Myocyte (in vitro differentiated cells): ENCODE data around the gene LRRC32. TPM values are rescaled to one million over a fixed set of nuclear protein-coding genes. Genes with fewer than 3 reads are reported as not detected.
A peak's percentile ranks its signal among the peaks of the same experiment; 100 is the strongest.
"Not testable (repeated sequence)": the region's sequence is repeated elsewhere in the genome, so short reads cannot be mapped to it uniquely, and the experiment has no call there.

Experiments used
- DNase-seq: peaks from one replicate; pipeline ENCODE4 v3.0.0-alpha.2; 2012; ENCODE audit warnings: low read depth
- total RNA-seq: library from RNA; depleted of rRNA; stranded (reverse); fragments of >200 nt; gene quantifications from 2 replicates; pipeline ENCODE4 v1.2.3, GENCODE V29; 2014

The LRRC32 gene
- total RNA-seq, 1 donor from 2014 or later: 0.16 TPM

- no peak for DNase-seq
These were observed 39.8 kb downstream of the LRRC32 start for GRCh38 chr11:76630600-76631281.

DNA sequence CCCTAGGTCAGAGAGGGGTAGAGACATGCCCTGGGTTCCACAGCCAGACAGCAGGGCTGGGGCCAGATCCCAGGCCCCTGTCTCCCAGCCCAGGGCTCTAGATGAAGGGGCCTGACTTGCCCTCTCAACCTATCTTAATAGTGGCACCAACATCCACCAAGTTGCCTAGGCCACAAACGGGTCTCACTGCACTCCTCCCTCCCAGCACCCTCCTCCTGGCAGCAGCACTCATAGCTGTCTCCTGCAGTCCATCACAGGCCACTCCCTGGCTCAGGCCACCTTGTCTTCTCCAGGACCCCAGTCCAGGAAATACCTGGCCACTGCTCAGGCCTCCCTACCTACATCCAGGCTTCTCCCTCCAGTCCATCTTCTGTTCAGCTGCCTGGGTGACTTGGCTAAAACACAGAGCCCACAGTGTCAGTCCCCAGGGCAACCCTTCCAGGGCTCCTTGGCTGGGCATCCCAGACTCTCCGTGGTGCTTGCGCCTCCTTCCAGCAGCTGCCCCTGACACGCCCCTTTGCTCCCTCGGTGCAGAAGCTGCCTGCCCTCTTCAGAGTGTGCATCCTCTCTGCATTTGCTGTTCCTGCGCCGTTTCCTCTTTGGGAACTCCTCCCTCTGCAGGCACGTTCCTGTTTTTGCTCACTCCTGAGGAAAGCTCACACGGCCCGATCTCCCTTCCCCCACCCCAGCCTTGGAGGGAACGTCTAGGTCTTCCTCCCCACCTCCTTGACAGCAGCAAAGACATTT lies 40.5 kb downstream of the LRRC32 start:
- no peak for DNase-seq

DNA sequence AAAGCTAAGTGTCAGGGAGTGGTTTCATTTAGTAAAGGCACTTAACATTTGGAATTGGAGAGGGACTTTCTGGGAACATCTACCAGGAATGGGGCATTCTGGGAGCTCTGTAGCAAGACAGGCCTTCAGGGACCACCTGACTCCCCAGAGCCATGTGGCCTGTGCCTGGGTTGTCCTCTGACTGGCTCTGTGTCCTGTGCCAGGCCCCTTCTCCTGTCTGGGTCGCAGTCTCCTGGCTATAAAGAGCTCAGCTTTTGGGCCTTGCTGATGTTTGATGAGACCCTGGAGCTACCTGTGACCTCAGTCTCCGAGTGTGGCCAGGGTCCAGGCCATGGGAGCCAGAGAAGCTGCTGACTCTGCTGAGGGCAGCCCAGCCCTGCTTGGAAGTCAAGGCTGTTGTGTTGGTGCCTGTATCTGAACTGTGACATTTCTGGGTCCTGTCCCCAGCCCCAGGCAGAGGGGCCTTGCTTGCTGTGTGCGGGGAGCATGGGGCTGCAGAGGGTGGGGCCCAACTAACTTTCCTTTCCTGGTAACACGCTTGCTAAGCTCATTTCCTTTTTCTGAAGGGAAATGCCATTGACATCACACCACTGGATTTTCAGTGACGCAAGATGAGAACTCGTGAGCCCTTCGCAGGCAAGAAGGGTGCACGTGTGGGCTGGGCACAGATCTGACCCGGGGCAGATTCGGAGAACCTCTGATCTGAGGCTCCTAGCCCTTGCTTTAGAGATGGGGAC lies 41.3 kb downstream of the LRRC32 start:
- no peak for DNase-seq

- DNase-seq: no peak
These were observed 42.1 kb downstream of the LRRC32 start for GRCh38 chr11:76628408-76628947.

- no peak for DNase-seq
These were observed 42.9 kb downstream of the LRRC32 start for GRCh38 chr11:76627606-76628005.

DNA sequence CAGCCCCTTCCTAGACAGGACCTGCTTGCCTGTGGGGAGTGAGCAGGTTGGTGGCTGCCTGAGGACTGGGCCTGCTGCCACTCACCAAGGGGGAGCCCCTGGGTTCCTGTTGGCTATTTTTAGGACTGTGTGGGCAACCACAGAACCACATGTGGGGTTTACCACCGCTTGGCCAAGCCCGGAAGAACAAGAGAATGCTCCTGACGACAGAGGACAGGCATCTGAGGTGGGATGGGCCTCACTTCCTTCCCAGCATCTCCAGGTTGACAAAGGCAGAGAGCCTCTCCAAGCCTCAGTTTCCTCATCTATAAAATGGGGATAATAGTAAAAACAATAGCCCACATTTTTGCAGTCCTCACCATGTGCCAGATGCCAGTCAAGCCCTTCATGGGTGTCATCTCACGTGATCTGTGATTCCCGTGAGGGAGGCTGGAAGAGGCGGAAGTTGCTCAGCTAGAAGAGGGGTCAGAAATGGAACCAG lies 43.6 kb downstream of the LRRC32 start:
- DNase-seq: peak; percentile 95

DNA sequence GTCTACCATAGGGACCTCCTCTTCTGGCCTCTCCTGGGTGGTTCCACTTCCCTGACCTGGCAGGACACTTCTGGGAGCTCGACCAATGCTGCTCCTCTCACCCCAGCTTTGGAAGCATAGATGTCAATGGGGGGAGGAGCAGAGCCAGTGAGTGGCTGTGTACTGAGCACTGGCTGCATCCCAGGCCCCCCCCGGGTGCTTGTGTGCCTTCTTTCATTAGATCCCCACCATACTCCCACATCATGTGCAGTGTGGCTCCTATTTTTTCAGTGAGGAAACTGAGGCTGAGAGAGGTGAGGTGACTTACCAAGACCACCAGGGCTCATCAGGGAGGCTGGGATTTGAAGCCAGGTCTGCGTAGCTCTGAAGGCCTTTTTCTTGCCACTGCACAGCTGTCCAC lies 44.3 kb downstream of the LRRC32 start:
- DNase-seq: no peak

DNA sequence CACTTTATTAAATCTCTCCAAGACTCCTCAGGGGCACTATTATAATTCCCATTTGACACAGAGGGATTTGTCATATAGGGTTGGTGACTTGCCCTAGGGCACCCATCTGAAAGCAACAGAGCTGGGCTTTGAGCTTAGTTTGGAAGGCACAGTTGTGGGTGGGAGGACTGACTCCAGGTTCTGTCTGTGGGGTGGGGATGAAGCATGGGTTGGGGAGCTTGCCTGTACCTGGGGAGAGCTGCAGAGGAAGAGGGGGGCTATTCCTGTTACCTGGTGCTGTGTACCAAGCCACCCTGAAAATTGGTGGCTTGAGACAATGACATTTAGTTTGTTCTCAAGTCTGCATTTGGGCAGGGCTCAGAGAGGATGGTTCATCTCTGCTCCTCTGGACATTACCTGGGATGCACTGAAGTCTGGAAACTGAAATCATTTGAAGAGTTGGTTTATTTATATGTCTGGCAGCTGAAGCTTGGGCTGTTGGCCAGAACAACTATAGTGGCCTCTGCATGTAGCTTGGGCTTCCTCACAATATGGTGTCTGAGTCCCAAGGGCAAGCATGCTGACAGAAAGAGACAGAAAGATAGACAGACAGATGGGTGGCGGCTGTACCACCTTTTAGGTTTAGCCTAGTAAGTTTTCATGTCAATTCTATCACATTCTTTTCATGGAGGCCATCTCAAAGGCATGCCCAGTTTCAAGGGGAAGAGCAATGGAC lies 44.9 kb downstream of the LRRC32 start:
- no peak for DNase-seq

DNA sequence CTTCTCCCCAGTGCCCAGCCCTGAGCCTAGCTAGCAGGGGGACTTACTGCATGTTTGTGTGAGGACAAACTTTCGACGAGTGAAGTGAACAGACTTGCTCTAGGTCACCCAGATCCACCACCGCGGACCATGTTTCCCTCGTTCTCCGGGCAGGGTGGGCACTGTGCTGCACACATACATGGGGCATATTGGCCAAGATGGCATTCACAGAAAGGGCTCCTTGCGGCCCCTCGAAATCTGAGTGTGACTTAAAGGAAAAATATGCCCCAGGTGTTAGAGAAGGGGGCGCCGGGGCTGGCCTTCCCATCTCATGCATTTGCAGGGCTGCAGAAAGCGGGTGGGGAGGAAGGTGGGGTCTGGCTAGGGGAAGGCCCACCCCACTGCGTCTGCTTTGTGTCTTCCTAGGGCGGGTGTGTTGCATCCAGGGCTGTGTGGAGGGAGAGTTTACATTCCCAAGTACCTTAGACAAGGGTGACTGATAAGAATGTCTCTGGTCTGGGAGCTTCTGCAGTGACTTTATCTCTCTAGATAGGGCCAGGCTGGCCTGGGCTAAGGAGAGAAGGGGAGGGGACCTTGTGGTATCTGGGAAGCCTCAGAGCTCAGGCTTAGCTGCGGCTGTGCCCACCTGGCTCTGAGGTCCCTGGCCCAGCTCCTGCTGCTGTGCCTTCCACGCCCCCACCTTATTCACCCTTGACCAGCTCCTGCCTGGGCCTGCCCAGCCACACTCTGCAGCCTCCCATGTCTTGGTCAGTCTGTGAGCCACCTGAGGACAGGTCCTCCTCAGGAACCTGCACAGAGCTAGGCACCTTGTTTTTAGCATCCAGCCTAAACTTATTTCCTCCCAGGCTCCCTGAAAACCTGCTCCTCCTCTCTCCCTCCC lies 45.8 kb downstream of the LRRC32 start:
- DNase-seq: peak; percentile 15

GRCh38 chr11:76623884-76624419 lies 46.6 kb downstream of the LRRC32 start:
- DNase-seq: no peak

GRCh38 chr11:76623171-76623883 lies 47.2 kb downstream of the LRRC32 start:
- DNase-seq: peak; percentile 8

DNA sequence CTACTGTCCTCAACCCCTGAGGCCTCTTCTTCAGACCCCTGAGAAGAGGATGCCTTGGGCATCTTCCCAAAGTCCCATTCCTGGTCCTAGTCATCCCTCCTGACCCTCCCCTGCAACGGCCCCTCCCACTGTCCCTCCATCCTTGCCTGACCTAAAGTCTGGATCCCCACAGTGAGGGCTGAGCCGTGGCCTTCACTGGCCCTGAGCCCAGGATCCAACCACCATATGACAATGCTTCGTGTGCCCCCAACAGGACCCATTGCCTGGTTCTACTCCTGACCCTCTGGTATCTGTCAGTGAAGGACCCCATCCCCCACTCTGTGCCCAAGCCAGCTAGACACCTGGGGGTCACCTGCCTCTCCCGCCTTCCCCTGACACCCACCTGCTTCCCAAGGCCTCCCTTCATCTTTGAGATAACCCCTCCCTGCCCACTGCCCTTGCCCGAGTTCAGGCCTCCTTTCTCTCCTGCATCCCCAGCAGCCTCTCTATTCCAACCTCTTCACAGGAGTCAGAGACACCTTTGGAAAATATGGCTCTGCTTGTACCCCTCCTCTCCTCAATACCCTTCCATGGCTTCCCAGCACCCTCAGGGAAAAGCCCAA lies 48.0 kb downstream of the LRRC32 start:
- DNase-seq: no peak

DNA sequence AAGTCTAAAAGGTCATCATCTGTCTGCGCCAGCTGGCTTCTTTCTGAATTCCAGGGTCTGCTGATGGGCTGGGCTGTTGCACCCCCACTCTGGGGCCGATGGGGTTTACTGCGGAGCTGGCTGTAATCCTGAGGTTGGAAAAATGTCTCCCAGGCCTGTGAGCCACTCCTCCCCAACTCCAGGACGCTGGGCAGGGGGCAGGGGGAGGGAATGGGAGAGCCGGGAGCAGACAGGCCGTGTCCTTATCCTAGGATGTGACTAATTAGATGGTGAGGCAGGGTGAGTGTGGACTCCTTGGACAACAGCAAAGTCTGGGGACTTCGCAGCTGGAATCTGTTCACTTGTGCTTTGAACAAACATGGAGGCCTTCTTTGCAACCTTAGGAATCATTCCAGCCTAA lies 48.7 kb downstream of the LRRC32 start:
- DNase-seq: no peak

DNA sequence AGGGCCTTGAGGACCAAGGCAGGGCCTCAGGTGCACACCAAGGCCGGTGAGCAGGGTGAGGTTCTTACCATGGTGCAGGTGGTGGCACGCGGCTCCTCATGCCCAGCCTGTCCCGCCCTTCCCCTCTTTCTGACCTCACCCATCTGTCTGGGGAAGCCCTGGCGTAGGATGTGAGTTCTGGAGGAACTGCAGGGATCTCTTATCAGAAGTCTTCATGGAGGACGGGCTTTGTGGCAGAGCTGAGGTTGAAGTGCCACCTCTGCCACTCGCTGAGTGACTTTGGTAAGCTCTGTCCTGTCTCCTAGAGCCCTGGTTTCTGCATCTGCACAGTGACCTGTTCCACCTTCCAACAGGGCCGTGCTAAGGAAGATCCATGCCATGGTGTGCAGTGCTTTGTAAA lies 49.1 kb downstream of the LRRC32 start:
- no peak for DNase-seq

GRCh38 chr11:76620489-76620888 lies 50.1 kb downstream of the LRRC32 start:
- DNase-seq: peak; percentile 12

- not testable (repeated sequence) for DNase-seq
These were observed 50.7 kb downstream of the LRRC32 start for GRCh38 chr11:76619801-76620200.

DNA sequence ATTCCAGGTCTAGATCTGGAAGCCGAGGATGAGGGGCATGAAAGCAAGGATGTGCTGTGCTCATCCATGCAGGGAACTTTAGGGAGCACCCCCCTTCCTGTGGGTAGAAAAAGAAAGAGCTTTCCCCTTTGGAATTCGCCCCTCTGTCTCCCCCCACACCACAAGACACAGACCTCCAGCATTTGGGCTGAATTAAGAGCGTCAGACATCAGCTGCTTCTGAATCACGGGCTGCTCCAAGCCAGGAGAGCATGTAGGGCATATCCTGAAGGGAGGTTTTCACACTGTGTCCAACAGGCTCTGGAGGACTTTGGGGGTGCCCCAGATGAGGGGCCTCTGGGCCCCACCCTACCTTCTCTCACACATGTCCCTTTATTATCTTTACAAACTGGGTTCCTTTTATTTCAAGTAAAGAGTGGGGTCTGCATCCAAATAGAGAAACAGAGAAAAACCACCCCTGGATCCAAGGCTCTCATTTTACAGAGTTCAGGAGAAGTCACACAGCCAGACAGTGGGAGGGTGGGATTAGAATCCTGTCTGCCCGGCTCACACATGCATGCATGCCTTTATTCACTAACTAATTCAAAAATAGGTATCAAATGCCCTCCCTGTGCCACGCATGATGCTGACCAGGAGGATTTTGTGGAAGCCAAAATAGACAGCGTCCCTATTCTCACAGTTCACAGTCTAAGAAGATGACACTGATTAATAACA lies 52.8 kb downstream of the LRRC32 start:
- DNase-seq: no peak
